Measurements from ENCODE around the gene ABCA1. TPM values are rescaled to one million over a fixed set of nuclear protein-coding genes. Genes with fewer than 3 reads are reported as not detected.
A peak's percentile ranks its signal among the peaks of the same experiment; 100 is the strongest.

ABCA1 gene
- total RNA-seq, 1 experiment from 2014 or later = 3.6 TPM

- H3K36me3 ChIP-seq (replicated peaks; ENCODE audit: control insufficient read depth, insufficient read depth, low read length) = no peaks in the 10 kb centered on the region
- no peak overlapping the region for H3K4me3 ChIP-seq (ENCODE audit: insufficient read depth, low read depth, low read length)
- no peaks in the 10 kb centered on the region for H3K27me3 ChIP-seq (ENCODE audit: control insufficient read depth, insufficient read depth, low read length)
- DNase-seq = no peak
Measured at GRCh38 chr9:104879555-104880309, 48.2 kb downstream of the ABCA1 start.

GRCh38 chr9:104876587-104876986 is 51.4 kb downstream of the ABCA1 start:
- no peak for DNase-seq
- Histone ChIP-seq H3K4me3 (ENCODE audit: insufficient read depth, low read depth, low read length) (no peak overlapping the region), H3K27me3 (ENCODE audit: control insufficient read depth, insufficient read depth, low read length) (no peaks in the 10 kb centered on the region), H3K36me3 (replicated peaks; ENCODE audit: control insufficient read depth, insufficient read depth, low read length) (no peaks in the 10 kb centered on the region)

GRCh38 chr9:104875897-104876296 is 52.1 kb downstream of the ABCA1 start:
- Histone ChIP-seq H3K36me3 (replicated peaks; ENCODE audit: control insufficient read depth, insufficient read depth, low read length) (no peaks in the 10 kb centered on the region), H3K4me3 (ENCODE audit: insufficient read depth, low read depth, low read length) (no peak overlapping the region), H3K27me3 (ENCODE audit: control insufficient read depth, insufficient read depth, low read length) (no peaks in the 10 kb centered on the region)
- no peak for DNase-seq

GRCh38 chr9:104875320-104875719 is 52.6 kb downstream of the ABCA1 start:
- Histone ChIP-seq H3K4me3 (ENCODE audit: insufficient read depth, low read depth, low read length) (no peak overlapping the region), H3K27me3 (ENCODE audit: control insufficient read depth, insufficient read depth, low read length) (no peaks in the 10 kb centered on the region), H3K36me3 (replicated peaks; ENCODE audit: control insufficient read depth, insufficient read depth, low read length) (no peaks in the 10 kb centered on the region)
- DNase-seq = no peak

- no peaks in the 10 kb centered on the region for H3K36me3 ChIP-seq (replicated peaks; ENCODE audit: control insufficient read depth, insufficient read depth, low read length)
- DNase-seq = no peak
- no peak overlapping the region for H3K4me3 ChIP-seq (ENCODE audit: insufficient read depth, low read depth, low read length)
- H3K27me3 ChIP-seq (ENCODE audit: control insufficient read depth, insufficient read depth, low read length) = no peaks in the 10 kb centered on the region
Measured at GRCh38 chr9:104873489-104873850, 54.5 kb downstream of the ABCA1 start.

GRCh38 chr9:104872656-104873488 is 55.1 kb downstream of the ABCA1 start:
- no peak overlapping the region for H3K4me3 ChIP-seq (ENCODE audit: insufficient read depth, low read depth, low read length)
- H3K27me3 ChIP-seq (ENCODE audit: control insufficient read depth, insufficient read depth, low read length) = no peaks in the 10 kb centered on the region
- no peak for DNase-seq
- H3K36me3 ChIP-seq (replicated peaks; ENCODE audit: control insufficient read depth, insufficient read depth, low read length) = no peaks in the 10 kb centered on the region

- no peak overlapping the region for H3K4me3 ChIP-seq (ENCODE audit: insufficient read depth, low read depth, low read length)
- no peaks in the 10 kb centered on the region for H3K36me3 ChIP-seq (replicated peaks; ENCODE audit: control insufficient read depth, insufficient read depth, low read length)
- no peak for DNase-seq
- H3K27me3 ChIP-seq (ENCODE audit: control insufficient read depth, insufficient read depth, low read length) = no peaks in the 10 kb centered on the region
Measured at GRCh38 chr9:104871961-104872527, 55.9 kb downstream of the ABCA1 start.

GRCh38 chr9:104869811-104870210 is 58.1 kb downstream of the ABCA1 start:
- DNase-seq = no peak
- Histone ChIP-seq H3K36me3 (replicated peaks; ENCODE audit: control insufficient read depth, insufficient read depth, low read length) (no peaks in the 10 kb centered on the region), H3K4me3 (ENCODE audit: insufficient read depth, low read depth, low read length) (no peak overlapping the region), H3K27me3 (ENCODE audit: control insufficient read depth, insufficient read depth, low read length) (no peaks in the 10 kb centered on the region)

- Histone ChIP-seq H3K4me3 (ENCODE audit: insufficient read depth, low read depth, low read length) (no peak overlapping the region), H3K27me3 (ENCODE audit: control insufficient read depth, insufficient read depth, low read length) (no peaks in the 10 kb centered on the region), H3K36me3 (replicated peaks; ENCODE audit: control insufficient read depth, insufficient read depth, low read length) (no peaks in the 10 kb centered on the region)
- peak; percentile 90 for DNase-seq
Measured at GRCh38 chr9:104868687-104869404, 59.1 kb downstream of the ABCA1 start.

- H3K36me3 ChIP-seq (replicated peaks; ENCODE audit: control insufficient read depth, insufficient read depth, low read length) = no peaks in the 10 kb centered on the region
- no peak overlapping the region for H3K4me3 ChIP-seq (ENCODE audit: insufficient read depth, low read depth, low read length)
- no peak for DNase-seq
- H3K27me3 ChIP-seq (ENCODE audit: control insufficient read depth, insufficient read depth, low read length) = no peaks in the 10 kb centered on the region
Measured at GRCh38 chr9:104868303-104868686, 59.7 kb downstream of the ABCA1 start.

- H3K27me3 ChIP-seq (ENCODE audit: control insufficient read depth, insufficient read depth, low read length) = no peaks in the 10 kb centered on the region
Measured at GRCh38 chr9:104866191-104866590, 61.8 kb downstream of the ABCA1 start.

GRCh38 chr9:104864675-104865104 is 63.3 kb downstream of the ABCA1 start:
- DNase-seq = no peak
- no peaks in the 10 kb centered on the region for H3K27me3 ChIP-seq (ENCODE audit: control insufficient read depth, insufficient read depth, low read length)
- no peaks in the 10 kb centered on the region for H3K36me3 ChIP-seq (replicated peaks; ENCODE audit: control insufficient read depth, insufficient read depth, low read length)
- no peak overlapping the region for H3K4me3 ChIP-seq (ENCODE audit: insufficient read depth, low read depth, low read length)

More at GRCh38 chr9:104866191-104866590, 61.8 kb downstream of the ABCA1 start:
- no peak for DNase-seq
- Histone ChIP-seq H3K4me3 (ENCODE audit: insufficient read depth, low read depth, low read length) (no peak overlapping the region), H3K36me3 (replicated peaks; ENCODE audit: control insufficient read depth, insufficient read depth, low read length) (no peaks in the 10 kb centered on the region)

- H3K4me3 ChIP-seq (ENCODE audit: insufficient read depth, low read depth, low read length) = no peak overlapping the region
- DNase-seq = peak; percentile 77
- H3K27me3 ChIP-seq (ENCODE audit: control insufficient read depth, insufficient read depth, low read length) = no peaks in the 10 kb centered on the region
- H3K36me3 ChIP-seq (replicated peaks; ENCODE audit: control insufficient read depth, insufficient read depth, low read length) = no peaks in the 10 kb centered on the region
Measured at GRCh38 chr9:104863180-104863883, 64.6 kb downstream of the ABCA1 start.

- H3K4me3 ChIP-seq (ENCODE audit: insufficient read depth, low read depth, low read length) = no peak overlapping the region
- no peaks in the 10 kb centered on the region for H3K27me3 ChIP-seq (ENCODE audit: control insufficient read depth, insufficient read depth, low read length)
- no peaks in the 10 kb centered on the region for H3K36me3 ChIP-seq (replicated peaks; ENCODE audit: control insufficient read depth, insufficient read depth, low read length)
- DNase-seq = no peak
Measured at GRCh38 chr9:104861397-104861796, 66.6 kb downstream of the ABCA1 start.

Data from H7 (cell line).